HG03378 (cell line): Measurements from ENCODE around the gene VPS9D1.
A peak's percentile ranks its signal among the peaks of the same experiment; 100 is the strongest.
"Not testable (repeated sequence)": the region's sequence is repeated elsewhere in the genome, so short reads cannot be mapped to it uniquely, and the experiment has no call there.

Source experiments
- ATAC-seq: cut with Tn5 transposase; IDR thresholded peaks from one replicate; pipeline ENCODE4 v1.9.1; 2021; ENCODE audit warnings: mild to moderate bottlenecking, moderate library complexity; ENCODE audit not compliant: unreplicated experiment

Gene VPS9D1

GRCh38 chr16:89695086-89695874 lies 25.4 kb downstream of the VPS9D1 start:
- ATAC-seq = no peak

GRCh38 chr16:89694784-89695085 lies 26.0 kb downstream of the VPS9D1 start:
- not testable (repeated sequence) for ATAC-seq

DNA sequence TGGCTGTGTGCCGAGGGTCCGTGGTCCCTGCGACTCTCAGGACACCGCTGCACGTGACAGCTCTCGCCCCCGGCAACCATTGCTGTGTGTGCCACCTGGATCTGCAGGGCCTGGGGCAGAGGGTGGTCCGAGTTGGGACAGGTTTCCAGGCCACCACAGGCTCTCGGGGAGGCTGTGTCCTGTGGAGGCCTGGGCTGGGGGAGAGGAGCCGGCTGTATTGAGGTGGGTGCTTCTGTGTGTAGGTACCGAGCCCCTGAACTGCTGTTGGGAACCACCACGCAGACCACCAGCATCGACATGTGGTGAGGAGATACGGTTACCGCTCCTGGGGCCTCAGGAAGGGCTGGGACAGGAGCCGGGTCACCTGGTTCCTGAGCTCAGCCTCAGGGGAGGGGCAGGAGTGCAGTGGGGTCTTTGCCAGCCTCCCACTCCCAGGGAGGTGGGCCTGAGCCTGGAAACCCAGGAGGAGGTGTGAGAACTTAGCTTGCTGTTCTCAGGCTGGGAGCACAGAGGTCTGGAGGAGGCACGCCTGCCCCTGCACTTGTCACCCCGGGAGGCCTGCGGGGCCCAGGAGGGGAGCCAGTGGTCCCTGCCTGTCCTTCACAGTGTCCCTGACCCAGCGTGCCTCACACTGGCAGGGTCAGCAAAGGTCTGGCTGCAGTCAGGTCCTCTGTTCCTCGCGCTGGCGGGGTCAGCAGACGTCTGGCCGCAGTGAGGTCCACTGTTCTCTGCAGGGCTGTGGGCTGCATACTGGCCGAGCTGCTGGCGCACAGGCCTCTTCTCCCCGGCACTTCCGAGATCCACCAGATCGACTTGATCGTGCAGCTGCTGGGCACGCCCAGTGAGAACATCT lies 26.5 kb downstream of the VPS9D1 start:
- no peak for ATAC-seq

GRCh38 chr16:89693289-89693731 lies 27.4 kb downstream of the VPS9D1 start:
- ATAC-seq = no peak

DNA sequence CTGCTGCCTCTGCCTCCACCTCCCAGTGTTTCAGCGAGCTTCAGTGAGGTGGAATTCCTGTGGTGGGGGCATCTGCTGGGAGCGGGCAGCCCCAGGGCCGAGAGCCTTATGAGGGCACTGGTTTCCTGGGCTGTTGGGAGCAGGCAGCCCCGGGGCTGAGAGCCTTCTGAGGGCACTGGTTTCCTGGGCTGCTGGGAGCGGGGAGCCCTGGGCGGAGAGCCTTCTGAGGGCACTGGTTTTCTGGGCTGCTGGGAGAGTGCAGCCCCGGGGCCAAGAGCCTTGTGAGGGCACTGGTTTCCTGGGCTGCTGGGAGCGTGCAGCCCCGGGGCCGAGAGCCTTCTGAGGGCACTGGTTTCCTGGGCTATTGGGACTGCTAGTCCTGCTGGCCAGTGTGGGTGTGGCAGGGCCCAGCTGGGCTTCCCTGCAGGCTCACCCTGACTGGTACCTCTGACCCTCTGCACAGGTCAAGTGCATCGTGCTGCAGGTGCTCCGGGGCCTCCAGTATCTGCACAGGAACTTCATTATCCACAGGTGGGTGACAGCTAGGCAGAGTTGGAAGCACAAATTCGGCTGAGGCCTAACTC lies 28.6 kb downstream of the VPS9D1 start:
- no peak for ATAC-seq

GRCh38 chr16:89691231-89691985 lies 29.3 kb downstream of the VPS9D1 start:
- ATAC-seq = no peak

GRCh38 chr16:89690392-89690901 lies 30.3 kb downstream of the VPS9D1 start:
- no peak for ATAC-seq

DNA sequence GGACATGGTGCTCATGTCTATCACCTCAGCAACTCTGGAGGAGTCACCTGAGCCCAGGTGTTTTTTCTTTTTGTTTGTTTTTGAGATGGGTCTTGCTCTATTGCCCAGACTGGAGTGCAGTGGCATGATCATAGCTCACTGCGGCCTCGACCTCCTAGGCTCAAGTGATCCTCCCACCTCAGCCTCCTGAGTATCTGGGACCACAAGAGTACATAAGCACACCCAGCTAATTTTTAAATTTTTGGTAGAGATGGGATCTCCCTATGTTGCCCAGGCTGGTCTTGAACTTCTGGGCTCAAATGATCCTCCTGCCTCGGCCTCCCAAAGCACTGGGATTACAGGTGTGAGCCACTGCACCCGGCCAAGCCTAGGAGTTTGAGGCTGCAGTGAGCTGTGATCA lies 31.1 kb downstream of the VPS9D1 start:
- not testable (repeated sequence) for ATAC-seq

- no peak for ATAC-seq
Measured at GRCh38 chr16:89689142-89689541, 31.6 kb downstream of the VPS9D1 start.

GRCh38 chr16:89688395-89688794 lies 32.3 kb downstream of the VPS9D1 start:
- ATAC-seq = no peak

- ATAC-seq = peak; percentile 18
Measured at GRCh38 chr16:89687092-89687940, 33.4 kb downstream of the VPS9D1 start.

DNA sequence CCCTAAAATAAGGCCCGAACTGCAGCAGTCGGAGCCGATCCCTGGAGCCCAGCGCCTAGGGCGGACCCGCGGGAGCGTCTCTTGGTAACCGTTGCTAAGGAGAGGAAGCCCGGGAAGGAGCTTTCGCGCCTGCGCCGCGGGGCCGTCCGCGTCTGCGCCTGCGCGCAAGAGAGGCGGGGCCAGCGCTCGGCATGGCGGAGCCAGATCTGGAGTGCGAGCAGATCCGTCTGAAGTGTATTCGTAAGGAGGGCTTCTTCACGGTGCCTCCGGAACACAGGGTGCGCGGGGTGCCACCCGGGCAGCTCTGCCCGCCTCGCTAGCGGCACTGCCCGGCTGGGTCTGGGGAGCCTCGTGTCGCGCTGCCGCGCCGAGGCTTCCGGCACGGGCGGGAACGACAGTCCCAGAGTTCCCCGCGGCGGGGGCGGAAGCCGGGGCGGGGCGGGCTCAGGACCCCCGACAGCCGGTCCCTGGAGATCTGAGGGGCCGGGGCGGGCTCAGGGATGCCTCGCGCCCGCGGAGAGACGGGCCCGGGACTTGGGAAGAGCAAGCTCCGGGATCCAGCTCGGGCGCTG lies 34.1 kb downstream of the VPS9D1 start, which contains the start of gene CDK10:
TSS of gene CDK10 (plus strand) at position 170 of the 572 bp plus-strand sequence. CDS start at position 192, 22 bp downstream.
- ATAC-seq = peak; percentile 72

GRCh38 chr16:89685916-89686315 lies 34.8 kb downstream of the VPS9D1 start:
- no peak for ATAC-seq

DNA sequence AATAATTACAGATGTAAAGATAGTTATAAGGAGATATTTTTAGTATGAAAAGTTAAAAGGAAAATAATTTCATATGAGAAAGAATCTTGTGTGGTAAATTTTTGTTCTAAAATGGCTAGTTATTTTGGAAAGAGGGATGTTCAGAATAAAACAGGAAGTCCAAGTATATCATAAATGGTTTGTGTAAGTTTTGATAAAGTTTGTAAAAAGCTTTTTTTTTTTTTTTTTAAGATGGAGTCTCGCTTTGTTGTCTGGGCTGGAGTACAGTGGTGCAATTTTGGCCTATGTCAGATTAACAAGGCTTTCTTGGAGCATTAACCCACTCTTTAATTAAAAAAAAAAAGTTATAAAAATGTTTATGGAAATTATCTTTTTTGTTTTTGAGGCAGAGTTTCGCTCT lies 42.4 kb downstream of the VPS9D1 start:
- ATAC-seq = no peak

DNA sequence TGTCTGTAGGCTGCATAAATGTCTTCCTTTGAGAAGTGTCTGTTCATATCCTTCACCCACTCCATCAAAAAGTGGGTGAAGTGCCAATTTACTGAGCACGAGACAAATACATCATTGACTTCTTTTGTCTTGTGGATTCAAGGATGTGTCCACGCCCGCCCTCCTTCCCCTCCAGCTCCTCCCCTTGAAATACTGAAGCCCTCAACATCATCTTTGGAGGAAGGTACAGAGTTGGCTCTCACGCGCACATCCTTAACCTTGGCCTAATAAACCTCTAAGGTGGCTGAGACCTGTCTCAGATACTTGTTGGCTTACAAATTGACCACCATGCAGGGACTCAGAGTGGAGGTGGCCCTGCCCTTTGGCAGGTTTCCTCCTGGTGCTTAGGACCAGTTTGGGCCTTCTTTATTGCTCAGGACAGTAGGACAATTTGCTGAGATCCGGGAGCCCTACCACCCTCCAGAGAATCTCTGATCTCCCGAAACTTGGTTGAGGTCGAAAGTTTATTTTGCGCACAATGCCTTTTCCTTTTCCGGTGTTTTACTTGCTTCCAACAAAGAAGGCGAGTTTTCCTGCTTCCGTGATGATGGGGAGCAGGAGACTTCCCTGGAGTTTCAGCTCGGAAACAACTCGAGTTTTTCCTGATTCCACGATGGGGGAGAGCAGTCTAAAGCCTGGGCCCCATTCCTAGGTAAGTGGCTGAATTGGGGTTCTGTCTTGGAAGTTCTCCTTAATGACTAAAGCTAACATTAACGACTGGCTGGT lies 48.3 kb downstream of the VPS9D1 start:
- no peak for ATAC-seq

DNA sequence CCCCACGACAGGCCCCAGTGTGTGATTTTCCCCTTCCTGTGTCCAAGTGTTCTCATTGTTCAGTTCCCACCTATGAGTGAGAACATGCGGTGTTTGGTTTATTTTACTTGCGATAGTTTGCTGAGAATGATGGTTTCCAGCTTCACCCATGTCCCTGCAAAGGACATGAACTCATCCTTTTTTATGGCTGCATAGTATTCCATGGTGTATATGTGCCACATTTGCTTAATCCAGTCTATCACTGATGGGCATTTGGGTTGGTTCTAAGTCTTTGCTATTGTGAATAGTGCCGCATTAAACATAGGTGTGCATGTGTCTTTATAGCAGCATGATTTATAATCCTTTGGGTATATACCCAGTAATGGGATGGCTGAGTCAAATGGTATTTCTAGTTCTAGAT lies 49.1 kb downstream of the VPS9D1 start:
- not testable (repeated sequence) for ATAC-seq

DNA sequence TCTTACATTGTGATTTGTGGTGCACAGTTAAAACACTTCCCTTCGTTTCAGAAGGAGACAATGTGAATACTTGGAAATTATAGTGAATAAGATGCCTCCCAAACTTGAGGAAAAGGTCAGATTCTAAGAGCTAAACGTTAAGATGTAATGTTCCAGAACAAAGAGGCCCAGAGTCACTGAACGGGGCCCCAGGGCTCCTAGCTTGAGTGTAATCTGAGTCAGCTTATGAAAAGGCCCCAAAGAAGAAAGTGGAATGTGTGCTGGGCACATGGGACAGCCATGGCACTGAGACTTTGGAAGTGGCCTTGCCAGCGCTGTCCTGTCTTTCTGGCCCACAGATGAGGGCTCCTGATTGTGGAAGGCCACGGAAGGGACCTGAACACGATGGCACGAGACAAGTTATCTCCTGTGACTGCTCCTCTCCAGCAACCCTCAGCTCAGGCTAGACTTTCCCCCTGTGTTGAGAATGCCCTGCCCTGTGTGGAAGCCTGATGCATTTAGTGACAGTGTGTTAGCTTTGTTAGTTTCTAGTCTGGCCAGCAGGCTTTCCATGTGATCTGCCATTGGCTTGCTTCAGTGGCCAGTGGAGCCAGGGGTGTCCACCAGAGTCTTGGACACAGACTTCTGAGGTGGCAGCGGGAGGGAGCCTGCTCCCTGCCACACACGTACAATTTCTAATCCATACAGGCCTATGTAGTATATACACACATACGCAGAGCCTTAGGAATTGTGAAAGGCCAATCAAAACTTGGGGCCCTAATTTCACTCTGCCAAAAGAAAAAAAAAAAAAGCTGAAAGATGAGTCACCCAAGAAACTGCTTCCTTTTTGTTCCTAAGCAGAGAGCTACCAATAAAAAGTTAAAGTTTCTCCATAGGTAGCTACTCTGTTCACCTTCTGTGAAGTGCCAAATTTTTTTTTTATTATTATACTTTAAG lies 49.9 kb downstream of the VPS9D1 start:
- no peak for ATAC-seq

DNA sequence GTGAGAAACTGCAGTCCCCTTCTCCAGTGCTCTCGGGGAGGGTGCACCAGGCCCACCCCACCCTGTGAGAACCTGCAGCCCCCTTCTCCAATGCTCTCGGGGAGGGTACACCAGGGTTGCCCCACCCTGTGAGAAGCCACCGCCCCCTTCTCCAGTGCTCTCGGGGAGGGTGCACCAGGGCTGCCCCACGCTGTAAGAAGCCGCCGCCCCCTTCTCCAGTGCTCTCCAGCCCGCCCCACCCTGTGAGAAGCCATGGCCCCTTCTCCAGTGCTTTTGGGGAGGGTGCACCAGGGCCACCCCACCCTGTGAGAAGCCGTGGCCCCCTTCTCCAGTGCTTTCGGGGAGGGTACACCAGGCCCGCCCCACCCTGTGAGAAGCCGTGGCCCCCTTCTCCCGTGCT lies 50.9 kb downstream of the VPS9D1 start:
- ATAC-seq = no peak
